ENCODE measurements around the gene METTL17. TPM values are rescaled to one million over a fixed set of nuclear protein-coding genes. Genes with fewer than 3 reads are reported as not detected.

The METTL17 gene
- polyA plus RNA-seq, 1 donor from 2014 or later, result 231 TPM

GRCh38 chr14:20998139-20998538 is 8.4 kb downstream of the METTL17 start:
- TF ChIP-seq POLR2AphosphoS5 (IDR thresholded peaks at IDR 0.05) (no peak), REST (IDR thresholded peaks at IDR 0.05; ENCODE audit: borderline replicate concordance) (no peak), EP300 (conservative IDR thresholded peaks at IDR 0.05; ENCODE audit: poor library complexity, severe bottlenecking) (no peak), MXI1 (conservative IDR thresholded peaks at IDR 0.05; ENCODE audit: poor library complexity, severe bottlenecking) (no peak), EZH2 (IDR thresholded peaks at IDR 0.05; ENCODE audit: borderline replicate concordance, insufficient read depth, low read length, poor library complexity, severe bottlenecking) (no peak), TAF1 (IDR thresholded peaks at IDR 0.05; ENCODE audit: low read depth) (no peak), SMC3 (conservative IDR thresholded peaks at IDR 0.05; ENCODE audit: poor library complexity) (no peak), RAD21 (conservative IDR thresholded peaks at IDR 0.05) (no peak)
- TF ChIP-seq, protein P1, sequence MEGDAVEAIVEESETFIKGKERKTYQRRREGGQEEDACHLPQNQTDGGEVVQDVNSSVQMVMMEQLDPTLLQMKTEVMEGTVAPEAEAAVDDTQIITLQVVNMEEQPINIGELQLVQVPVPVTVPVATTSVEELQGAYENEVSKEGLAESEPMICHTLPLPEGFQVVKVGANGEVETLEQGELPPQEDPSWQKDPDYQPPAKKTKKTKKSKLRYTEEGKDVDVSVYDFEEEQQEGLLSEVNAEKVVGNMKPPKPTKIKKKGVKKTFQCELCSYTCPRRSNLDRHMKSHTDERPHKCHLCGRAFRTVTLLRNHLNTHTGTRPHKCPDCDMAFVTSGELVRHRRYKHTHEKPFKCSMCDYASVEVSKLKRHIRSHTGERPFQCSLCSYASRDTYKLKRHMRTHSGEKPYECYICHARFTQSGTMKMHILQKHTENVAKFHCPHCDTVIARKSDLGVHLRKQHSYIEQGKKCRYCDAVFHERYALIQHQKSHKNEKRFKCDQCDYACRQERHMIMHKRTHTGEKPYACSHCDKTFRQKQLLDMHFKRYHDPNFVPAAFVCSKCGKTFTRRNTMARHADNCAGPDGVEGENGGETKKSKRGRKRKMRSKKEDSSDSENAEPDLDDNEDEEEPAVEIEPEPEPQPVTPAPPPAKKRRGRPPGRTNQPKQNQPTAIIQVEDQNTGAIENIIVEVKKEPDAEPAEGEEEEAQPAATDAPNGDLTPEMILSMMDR (IDR thresholded peaks at IDR 0.05; ENCODE audit: poor library complexity, severe bottlenecking), result no peak
- no peaks in the 10 kb centered on the region for H3K27me3 ChIP-seq (ENCODE audit: insufficient read depth, low read depth, low read length)
- no peak overlapping the region for H2AFZ ChIP-seq (ENCODE audit: low read depth, low read length)
- no peak overlapping the region for H3K4me2 ChIP-seq (ENCODE audit: low read length)
- H3K9me2 ChIP-seq (ENCODE audit: insufficient read depth, low read length), result no peaks in the 10 kb centered on the region
- H3F3A ChIP-seq (ENCODE audit: insufficient read depth, low read length, poor library complexity, severe bottlenecking), result no peaks in the 10 kb centered on the region
- H3K4me3 ChIP-seq (ENCODE audit: low read length), result no peak overlapping the region
- no peaks in the 10 kb centered on the region for H3K79me2 ChIP-seq (replicated peaks; ENCODE audit: insufficient read depth, low read length)
- H3K9ac ChIP-seq (ENCODE audit: low read length), result no peak overlapping the region
- H3K36me3 ChIP-seq (ENCODE audit: insufficient read depth, low read length), result peaks cover 4% of the 10 kb centered on the region
- no peaks in the 10 kb centered on the region for H3K9me3 ChIP-seq (ENCODE audit: low read length)
- no peak overlapping the region for H3K27ac ChIP-seq (ENCODE audit: low read length)
- H4K20me1 ChIP-seq (ENCODE audit: insufficient read depth), result no peaks in the 10 kb centered on the region

- no peaks in the 10 kb centered on the region for H3K79me2 ChIP-seq (replicated peaks; ENCODE audit: insufficient read depth, low read length)
- no peak within 1 kb of the TSS for H3K4me2 ChIP-seq (ENCODE audit: low read length)
- TF ChIP-seq POLR2AphosphoS5 (IDR thresholded peaks at IDR 0.05) (no peak), TAF1 (IDR thresholded peaks at IDR 0.05; ENCODE audit: low read depth) (no peak), RAD21 (conservative IDR thresholded peaks at IDR 0.05) (no peak), MXI1 (conservative IDR thresholded peaks at IDR 0.05; ENCODE audit: poor library complexity, severe bottlenecking) (no peak), SMC3 (conservative IDR thresholded peaks at IDR 0.05; ENCODE audit: poor library complexity) (no peak), REST (IDR thresholded peaks at IDR 0.05; ENCODE audit: borderline replicate concordance) (no peak), EZH2 (IDR thresholded peaks at IDR 0.05; ENCODE audit: borderline replicate concordance, insufficient read depth, low read length, poor library complexity, severe bottlenecking) (no peak), EP300 (conservative IDR thresholded peaks at IDR 0.05; ENCODE audit: poor library complexity, severe bottlenecking) (no peak)
- TF ChIP-seq, protein P1 (IDR thresholded peaks at IDR 0.05; ENCODE audit: poor library complexity, severe bottlenecking), result no peak
- H3K9me3 ChIP-seq (ENCODE audit: low read length), result no peaks in the 10 kb centered on the region
- no peak within 1 kb of the TSS for H3K27ac ChIP-seq (ENCODE audit: low read length)
- H3K9ac ChIP-seq (ENCODE audit: low read length), result no peak within 1 kb of the TSS
- H3K27me3 ChIP-seq (ENCODE audit: insufficient read depth, low read depth, low read length), result no peaks in the 10 kb centered on the region
- H4K20me1 ChIP-seq (ENCODE audit: insufficient read depth), result no peaks in the 10 kb centered on the region
- H2AFZ ChIP-seq (ENCODE audit: low read depth, low read length), result no peak within 1 kb of the TSS
- no peaks in the 10 kb centered on the region for H3K9me2 ChIP-seq (ENCODE audit: insufficient read depth, low read length)
- no peak within 1 kb of the TSS for H3K4me3 ChIP-seq (ENCODE audit: low read length)
- no peaks in the 10 kb centered on the region for H3F3A ChIP-seq (ENCODE audit: insufficient read depth, low read length, poor library complexity, severe bottlenecking)
- H3K36me3 ChIP-seq (ENCODE audit: insufficient read depth, low read length), result peaks cover 4% of the 10 kb centered on the region
Measured at GRCh38 chr14:20998674-20999366, 9.0 kb downstream of the METTL17 start, which contains the start of gene SLC39A2. Gene SLC39A2, plus strand, starts transcription at chr14:20999293. Its CDS starts 154 bp downstream, at chr14:20999447.

Measured in neural cell (in vitro differentiated cells).